ENCODE data around the gene DENND4C. TPM values are rescaled to one million over a fixed set of nuclear protein-coding genes. Genes with fewer than 3 reads are reported as not detected.

The DENND4C gene
- total RNA-seq, 2 donors from 2014 or later, result 81.1 to 88.2 TPM

DNA sequence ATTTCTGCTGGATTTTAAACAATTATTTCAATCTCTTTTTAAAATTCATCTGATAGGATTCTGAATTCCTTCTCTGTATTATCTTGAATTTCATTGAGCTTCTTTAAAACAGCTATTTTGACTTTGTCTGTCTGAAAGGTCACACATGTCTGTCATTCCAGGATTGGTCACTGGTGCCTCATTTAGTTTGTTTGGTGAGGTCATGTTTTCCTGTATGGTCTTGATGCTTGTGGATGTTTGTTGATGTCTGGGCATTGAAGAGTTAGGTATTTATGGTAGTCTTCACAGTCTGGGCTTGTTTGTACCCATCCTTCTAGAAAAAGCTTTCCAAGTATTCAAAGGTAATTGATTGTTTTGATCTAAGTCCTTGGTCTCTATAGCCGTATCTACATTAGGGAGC lies 39.1 kb downstream of the DENND4C start:
- H3K27ac ChIP-seq, result no peak overlapping the region
- TF ChIP-seq, protein P1, sequence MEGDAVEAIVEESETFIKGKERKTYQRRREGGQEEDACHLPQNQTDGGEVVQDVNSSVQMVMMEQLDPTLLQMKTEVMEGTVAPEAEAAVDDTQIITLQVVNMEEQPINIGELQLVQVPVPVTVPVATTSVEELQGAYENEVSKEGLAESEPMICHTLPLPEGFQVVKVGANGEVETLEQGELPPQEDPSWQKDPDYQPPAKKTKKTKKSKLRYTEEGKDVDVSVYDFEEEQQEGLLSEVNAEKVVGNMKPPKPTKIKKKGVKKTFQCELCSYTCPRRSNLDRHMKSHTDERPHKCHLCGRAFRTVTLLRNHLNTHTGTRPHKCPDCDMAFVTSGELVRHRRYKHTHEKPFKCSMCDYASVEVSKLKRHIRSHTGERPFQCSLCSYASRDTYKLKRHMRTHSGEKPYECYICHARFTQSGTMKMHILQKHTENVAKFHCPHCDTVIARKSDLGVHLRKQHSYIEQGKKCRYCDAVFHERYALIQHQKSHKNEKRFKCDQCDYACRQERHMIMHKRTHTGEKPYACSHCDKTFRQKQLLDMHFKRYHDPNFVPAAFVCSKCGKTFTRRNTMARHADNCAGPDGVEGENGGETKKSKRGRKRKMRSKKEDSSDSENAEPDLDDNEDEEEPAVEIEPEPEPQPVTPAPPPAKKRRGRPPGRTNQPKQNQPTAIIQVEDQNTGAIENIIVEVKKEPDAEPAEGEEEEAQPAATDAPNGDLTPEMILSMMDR (IDR thresholded peaks at IDR 0.05), result no peak
- no peaks in the 10 kb centered on the region for H3K36me3 ChIP-seq
- peaks cover 0 to 5% of the 10 kb centered on the region in 2 donors for H3K4me1 ChIP-seq (ENCODE audit: control insufficient read depth in 1 of 2, low read depth in 2 of 2)
- no peak overlapping the region for H3K4me3 ChIP-seq
- no peak for ATAC-seq (ENCODE audit: insufficient number of reproducible peaks, low FRiP score, low read depth)
- no peaks in the 10 kb centered on the region for H3K9me3 ChIP-seq
- DNase-seq (ENCODE audit: low spot score), result no peak
- H3K27me3 ChIP-seq (replicated peaks; ENCODE audit: insufficient read depth), result no peaks in the 10 kb centered on the region

DNA sequence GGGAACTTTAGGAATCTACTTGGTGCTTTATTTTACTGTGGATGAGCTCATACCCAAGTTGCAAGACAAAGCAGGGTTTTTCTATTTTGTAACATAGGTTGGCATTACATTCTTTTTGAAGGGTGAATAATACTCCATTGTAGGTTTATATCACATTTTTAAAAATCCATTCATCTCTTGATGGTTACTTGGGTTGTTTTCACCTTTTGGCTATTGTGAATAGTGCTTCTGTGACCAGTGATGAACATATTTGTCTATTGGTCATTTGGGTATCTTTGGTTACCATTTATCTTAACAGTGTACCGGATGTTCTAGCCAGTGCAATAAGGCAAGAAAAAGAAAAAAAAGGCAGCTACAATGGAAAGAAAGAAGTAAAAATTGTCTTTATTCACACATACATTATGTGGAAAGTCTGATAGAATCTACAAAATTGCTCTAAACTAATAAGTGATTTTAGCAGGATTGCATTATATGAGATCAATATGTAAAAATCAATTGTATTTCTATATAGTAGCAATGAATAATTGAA lies 40.0 kb downstream of the DENND4C start:
- no peak for DNase-seq (ENCODE audit: low spot score)

DNA sequence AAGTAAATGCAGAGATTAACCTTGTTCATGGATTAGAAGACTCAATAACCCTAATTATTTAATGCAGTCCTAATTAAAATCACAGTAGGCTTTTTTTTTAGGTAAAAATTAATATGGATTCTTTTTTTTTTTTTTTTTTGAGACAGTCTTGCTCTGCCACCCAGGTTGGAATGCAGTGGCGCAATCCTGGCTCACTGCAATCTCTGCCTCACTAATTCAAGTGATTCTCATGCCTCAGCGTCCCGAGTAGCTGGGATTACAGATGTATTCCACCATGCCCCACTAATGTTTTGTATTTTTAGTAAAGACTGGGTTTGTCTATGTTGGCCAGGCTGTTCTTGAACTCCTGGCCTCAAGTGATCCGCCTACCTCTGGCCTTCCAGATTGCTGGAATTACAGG lies 40.6 kb downstream of the DENND4C start:
- Histone ChIP-seq H3K4me3 (no peak overlapping the region), H3K4me1 (ENCODE audit: control insufficient read depth in 1 of 2, low read depth in 2 of 2) (no peaks in the 10 kb centered on the region), H3K36me3 (no peaks in the 10 kb centered on the region), H3K27me3 (replicated peaks; ENCODE audit: insufficient read depth) (no peaks in the 10 kb centered on the region), H3K9me3 (no peaks in the 10 kb centered on the region), H3K27ac (no peak overlapping the region)
- DNase-seq (ENCODE audit: low spot score), result no peak
- TF ChIP-seq, protein P1 (IDR thresholded peaks at IDR 0.05), result no peak
- no peak for ATAC-seq (ENCODE audit: insufficient number of reproducible peaks, low FRiP score, low read depth)

More for the DNA sequence above, 40.0 kb downstream of the DENND4C start:
- no peak for ATAC-seq (ENCODE audit: insufficient number of reproducible peaks, low FRiP score, low read depth)
- Histone ChIP-seq H3K27me3 (replicated peaks; ENCODE audit: insufficient read depth) (no peaks in the 10 kb centered on the region), H3K27ac (no peak overlapping the region), H3K36me3 (no peaks in the 10 kb centered on the region), H3K4me3 (no peak overlapping the region), H3K9me3 (no peaks in the 10 kb centered on the region), H3K4me1 (ENCODE audit: control insufficient read depth in 1 of 2, low read depth in 2 of 2) (no peaks in the 10 kb centered on the region)
- TF ChIP-seq, protein P1 (IDR thresholded peaks at IDR 0.05), result no peak

DNA sequence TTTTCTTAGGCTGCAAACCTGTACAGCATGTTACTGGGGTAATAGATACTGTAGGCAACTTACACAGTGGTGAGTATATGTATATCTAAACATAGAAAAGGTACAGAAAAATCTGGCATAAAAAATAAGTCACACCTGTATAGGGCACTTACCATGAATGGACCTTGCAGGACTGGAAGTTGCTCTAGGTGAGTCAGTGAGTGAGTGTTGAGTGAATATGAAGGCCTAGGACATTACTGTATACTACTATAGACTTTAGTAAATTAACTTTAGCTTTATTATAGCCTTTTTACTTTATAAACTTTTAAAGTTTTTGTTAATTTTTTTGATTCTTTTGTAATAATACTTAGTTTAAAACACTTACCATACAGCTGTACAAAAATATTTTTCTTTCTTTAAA lies 51.3 kb downstream of the DENND4C start:
- Histone ChIP-seq H3K27me3 (replicated peaks; ENCODE audit: insufficient read depth) (no peaks in the 10 kb centered on the region), H3K4me1 (ENCODE audit: control insufficient read depth in 1 of 2, low read depth in 2 of 2) (peaks cover 15 to 16% of the 10 kb centered on the region in 2 donors), H3K4me3 (no peak overlapping the region), H3K9me3 (no peaks in the 10 kb centered on the region), H3K36me3 (no peaks in the 10 kb centered on the region), H3K27ac (no peak overlapping the region)
- DNase-seq (ENCODE audit: low spot score) (no peak), ATAC-seq (ENCODE audit: insufficient number of reproducible peaks, low FRiP score, low read depth) (no peak)
- TF ChIP-seq, protein P1 (IDR thresholded peaks at IDR 0.05), result no peak

DNA sequence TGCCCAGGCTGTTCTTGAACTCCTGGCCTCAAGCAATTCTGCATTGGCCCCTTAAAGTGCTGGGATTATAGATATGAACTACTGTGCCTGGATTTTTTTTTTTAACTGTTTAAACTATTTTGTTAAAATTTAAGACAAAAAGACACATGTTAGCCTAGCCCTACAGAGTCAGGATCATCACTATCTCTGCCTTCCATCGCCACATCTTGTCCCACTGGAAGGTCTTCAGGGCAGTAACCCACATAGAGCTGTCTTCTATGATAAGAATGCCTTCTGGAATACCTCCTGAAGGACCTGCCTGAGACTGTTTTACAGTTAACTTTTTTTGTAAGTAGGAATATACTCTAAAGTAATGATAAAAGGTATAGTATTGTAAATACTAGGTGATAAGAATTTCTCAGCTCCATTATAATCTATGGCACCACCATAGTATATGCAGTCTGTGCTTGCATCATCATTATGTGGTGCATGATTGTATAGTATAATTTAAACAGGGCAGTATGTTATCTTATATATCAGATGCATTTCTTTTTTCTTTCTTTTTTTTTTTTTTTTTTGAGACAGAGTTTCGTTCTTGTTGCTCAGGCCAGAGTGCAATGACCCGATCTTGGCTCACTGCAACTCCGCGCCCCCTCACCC lies 52.7 kb downstream of the DENND4C start:
- TF ChIP-seq, protein P1 (IDR thresholded peaks at IDR 0.05), result no peak
- no peaks in the 10 kb centered on the region for H3K27me3 ChIP-seq (replicated peaks; ENCODE audit: insufficient read depth)
- no peak for DNase-seq (ENCODE audit: low spot score)
- peaks cover 5% of the 10 kb centered on the region for H3K36me3 ChIP-seq
- peaks cover 15 to 16% of the 10 kb centered on the region in 2 donors for H3K4me1 ChIP-seq (ENCODE audit: control insufficient read depth in 1 of 2, low read depth in 2 of 2)
- no peak overlapping the region for H3K4me3 ChIP-seq
- H3K9me3 ChIP-seq, result no peaks in the 10 kb centered on the region
- no peak for ATAC-seq (ENCODE audit: insufficient number of reproducible peaks, low FRiP score, low read depth)
- no peak overlapping the region for H3K27ac ChIP-seq

Data from thoracic aorta (tissue), 2 donors.